ENCODE results near the gene BLVRB.

DNA sequence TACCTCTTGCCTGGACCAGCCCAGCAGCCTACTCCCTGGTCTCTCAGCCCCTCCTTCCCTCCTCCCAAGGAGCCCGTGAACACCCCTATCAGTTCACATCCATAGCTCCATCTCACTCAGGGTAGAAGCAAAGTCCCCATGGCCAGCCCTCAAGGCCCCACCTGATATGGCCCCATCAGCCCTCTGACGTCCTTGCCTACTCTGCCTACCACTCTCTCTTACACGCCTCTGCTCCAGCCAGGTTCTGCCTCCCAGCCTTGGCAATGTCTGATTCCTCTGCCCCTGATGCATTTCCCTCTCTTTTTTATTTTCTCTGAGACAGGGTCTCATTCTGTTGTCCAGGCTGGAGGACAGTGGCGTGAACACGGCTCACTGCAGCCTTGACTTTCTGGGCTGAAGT, 13.5 kb downstream of the BLVRB start:
- TF ChIP-seq, protein P1, sequence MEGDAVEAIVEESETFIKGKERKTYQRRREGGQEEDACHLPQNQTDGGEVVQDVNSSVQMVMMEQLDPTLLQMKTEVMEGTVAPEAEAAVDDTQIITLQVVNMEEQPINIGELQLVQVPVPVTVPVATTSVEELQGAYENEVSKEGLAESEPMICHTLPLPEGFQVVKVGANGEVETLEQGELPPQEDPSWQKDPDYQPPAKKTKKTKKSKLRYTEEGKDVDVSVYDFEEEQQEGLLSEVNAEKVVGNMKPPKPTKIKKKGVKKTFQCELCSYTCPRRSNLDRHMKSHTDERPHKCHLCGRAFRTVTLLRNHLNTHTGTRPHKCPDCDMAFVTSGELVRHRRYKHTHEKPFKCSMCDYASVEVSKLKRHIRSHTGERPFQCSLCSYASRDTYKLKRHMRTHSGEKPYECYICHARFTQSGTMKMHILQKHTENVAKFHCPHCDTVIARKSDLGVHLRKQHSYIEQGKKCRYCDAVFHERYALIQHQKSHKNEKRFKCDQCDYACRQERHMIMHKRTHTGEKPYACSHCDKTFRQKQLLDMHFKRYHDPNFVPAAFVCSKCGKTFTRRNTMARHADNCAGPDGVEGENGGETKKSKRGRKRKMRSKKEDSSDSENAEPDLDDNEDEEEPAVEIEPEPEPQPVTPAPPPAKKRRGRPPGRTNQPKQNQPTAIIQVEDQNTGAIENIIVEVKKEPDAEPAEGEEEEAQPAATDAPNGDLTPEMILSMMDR (IDR thresholded peaks at IDR 0.05 in 2 of 3, conservative IDR thresholded peaks at IDR 0.05 in 1 of 3; ENCODE audit: borderline replicate concordance in 1 of 3, insufficient read depth in 1 of 3, low read depth in 2 of 3, low read length in 2 of 3): no peak
- no peak for TF ChIP-seq POLR2AphosphoS5 (IDR thresholded peaks at IDR 0.05; ENCODE audit: low read depth, low read length)
- TF ChIP-seq, protein P2, sequence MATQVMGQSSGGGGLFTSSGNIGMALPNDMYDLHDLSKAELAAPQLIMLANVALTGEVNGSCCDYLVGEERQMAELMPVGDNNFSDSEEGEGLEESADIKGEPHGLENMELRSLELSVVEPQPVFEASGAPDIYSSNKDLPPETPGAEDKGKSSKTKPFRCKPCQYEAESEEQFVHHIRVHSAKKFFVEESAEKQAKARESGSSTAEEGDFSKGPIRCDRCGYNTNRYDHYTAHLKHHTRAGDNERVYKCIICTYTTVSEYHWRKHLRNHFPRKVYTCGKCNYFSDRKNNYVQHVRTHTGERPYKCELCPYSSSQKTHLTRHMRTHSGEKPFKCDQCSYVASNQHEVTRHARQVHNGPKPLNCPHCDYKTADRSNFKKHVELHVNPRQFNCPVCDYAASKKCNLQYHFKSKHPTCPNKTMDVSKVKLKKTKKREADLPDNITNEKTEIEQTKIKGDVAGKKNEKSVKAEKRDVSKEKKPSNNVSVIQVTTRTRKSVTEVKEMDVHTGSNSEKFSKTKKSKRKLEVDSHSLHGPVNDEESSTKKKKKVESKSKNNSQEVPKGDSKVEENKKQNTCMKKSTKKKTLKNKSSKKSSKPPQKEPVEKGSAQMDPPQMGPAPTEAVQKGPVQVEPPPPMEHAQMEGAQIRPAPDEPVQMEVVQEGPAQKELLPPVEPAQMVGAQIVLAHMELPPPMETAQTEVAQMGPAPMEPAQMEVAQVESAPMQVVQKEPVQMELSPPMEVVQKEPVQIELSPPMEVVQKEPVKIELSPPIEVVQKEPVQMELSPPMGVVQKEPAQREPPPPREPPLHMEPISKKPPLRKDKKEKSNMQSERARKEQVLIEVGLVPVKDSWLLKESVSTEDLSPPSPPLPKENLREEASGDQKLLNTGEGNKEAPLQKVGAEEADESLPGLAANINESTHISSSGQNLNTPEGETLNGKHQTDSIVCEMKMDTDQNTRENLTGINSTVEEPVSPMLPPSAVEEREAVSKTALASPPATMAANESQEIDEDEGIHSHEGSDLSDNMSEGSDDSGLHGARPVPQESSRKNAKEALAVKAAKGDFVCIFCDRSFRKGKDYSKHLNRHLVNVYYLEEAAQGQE (IDR thresholded peaks at IDR 0.05; ENCODE audit: low read depth): no peak
- no peak for TF ChIP-seq EZH2 (IDR thresholded peaks at IDR 0.05)
- TF ChIP-seq FOSL1 (IDR thresholded peaks at IDR 0.05; ENCODE audit: low read depth): no peak
- TF ChIP-seq, protein P3, sequence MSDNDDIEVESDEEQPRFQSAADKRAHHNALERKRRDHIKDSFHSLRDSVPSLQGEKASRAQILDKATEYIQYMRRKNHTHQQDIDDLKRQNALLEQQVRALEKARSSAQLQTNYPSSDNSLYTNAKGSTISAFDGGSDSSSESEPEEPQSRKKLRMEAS (IDR thresholded peaks at IDR 0.05): no peak
- no peak for TF ChIP-seq SP1 (IDR thresholded peaks at IDR 0.05; ENCODE audit: low read depth)
- TF ChIP-seq ZFX (IDR thresholded peaks at IDR 0.05): no peak
- TF ChIP-seq CBX3 (IDR thresholded peaks at IDR 0.05; ENCODE audit: low read depth): no peak
- TF ChIP-seq EGR1 (IDR thresholded peaks at IDR 0.05; ENCODE audit: low read depth): no peak
- TF ChIP-seq POLR2A (IDR thresholded peaks at IDR 0.05; ENCODE audit: borderline replicate concordance, extremely low read depth, insufficient read depth, insufficient read length): no peak
- no peak for TF ChIP-seq YY1 (IDR thresholded peaks at IDR 0.05; ENCODE audit: extremely low read depth, insufficient replicate concordance, low read depth, low read length)
